GM19025 (cell line): ENCODE data around the gene ABTB1.
"Not testable (repeated sequence)": the region's sequence is repeated elsewhere in the genome, so short reads cannot be mapped to it uniquely, and the experiment has no call there.

Experiments used
- ATAC-seq: cut with Tn5 transposase; IDR thresholded peaks from one replicate; pipeline ENCODE4 v1.9.1; 2021; ENCODE audit warnings: mild to moderate bottlenecking, low read depth, moderate library complexity; ENCODE audit not compliant: unreplicated experiment

ABTB1 gene

GRCh38 chr3:127670229-127670559 is 2.6 kb upstream of the ABTB1 start:
- ATAC-seq = no peak

- ATAC-seq = no peak
These were observed 1.8 kb upstream of the ABTB1 start for GRCh38 chr3:127670761-127671522.

DNA sequence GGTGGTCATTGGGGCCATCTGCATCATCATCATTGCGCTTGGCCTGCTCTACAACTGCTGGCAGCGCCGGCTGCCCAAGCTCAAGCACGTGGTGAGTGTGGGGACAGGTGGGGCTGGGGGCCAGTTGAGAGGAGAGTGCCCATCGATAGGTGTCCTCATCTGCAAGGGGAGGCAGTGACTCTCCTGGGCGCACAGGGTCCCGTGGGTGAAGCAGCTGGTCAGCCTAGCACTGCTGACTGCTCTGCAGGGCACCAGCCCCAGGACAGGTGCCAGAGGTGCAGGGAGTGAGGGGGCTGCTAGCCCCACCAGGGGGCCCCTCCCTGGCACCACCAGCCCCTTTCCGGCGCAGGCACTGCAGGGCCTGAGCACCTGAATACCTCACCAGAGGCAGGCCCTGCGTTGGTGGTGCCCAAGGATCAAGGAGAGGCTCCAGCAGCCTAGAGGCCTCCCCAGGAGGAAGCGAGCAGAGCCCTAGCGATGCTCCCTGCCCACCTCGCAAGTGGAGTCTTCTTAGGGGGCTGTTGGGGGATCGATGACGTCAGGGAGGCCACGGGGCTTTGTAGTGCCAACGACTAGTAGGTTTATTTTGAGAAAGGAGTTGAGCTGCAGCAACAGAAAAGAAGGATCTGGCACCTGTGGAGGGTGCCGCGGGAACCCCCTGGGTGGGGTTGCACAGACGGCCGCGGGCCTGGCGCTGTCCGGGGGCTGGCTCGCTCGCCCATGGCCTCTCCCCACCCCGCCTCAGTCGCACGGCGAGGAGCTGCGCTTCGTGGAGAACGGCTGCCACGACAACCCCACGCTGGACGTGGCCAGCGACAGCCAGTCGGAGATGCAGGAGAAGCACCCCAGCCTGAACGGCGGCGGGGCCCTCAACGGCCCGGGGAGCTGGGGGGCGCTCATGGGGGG is 976 bp upstream of the ABTB1 start:
- peak; percentile 14 for ATAC-seq

- ATAC-seq = peak; percentile 28
These were observed 694 bp downstream of the ABTB1 start for GRCh38 chr3:127673191-127674100.

DNA sequence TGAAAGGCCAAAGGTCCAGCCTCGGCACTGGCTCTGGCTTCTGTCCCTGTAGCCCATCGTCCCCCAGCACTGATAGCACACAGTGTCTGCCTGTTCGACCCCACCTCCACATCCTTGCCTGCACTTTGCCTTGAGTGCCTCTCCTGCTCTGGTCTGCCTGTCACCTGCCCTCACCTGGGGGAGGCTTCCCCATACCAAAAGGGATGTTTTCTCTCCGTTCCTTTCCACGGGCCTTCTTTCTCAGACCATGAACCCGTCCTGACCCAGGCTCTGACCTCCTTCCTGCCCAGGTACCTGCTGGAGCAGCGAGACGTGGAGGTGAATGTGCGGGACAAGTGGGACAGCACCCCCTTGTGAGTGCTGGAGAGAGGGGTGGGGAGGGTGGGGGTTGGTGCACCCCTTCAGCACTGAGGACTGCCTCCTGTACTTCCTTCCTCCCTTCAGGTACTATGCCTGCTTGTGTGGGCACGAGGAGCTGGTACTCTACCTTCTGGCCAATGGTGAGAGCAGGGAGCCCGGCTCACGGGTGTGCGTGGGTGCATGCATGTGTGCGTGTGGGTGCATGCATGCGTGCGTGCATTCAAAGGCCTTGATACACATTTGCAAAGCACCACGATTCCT is 1.5 kb downstream of the ABTB1 start:
- no peak for ATAC-seq

- no peak for ATAC-seq
These were observed 2.0 kb downstream of the ABTB1 start for GRCh38 chr3:127674790-127675189.

DNA sequence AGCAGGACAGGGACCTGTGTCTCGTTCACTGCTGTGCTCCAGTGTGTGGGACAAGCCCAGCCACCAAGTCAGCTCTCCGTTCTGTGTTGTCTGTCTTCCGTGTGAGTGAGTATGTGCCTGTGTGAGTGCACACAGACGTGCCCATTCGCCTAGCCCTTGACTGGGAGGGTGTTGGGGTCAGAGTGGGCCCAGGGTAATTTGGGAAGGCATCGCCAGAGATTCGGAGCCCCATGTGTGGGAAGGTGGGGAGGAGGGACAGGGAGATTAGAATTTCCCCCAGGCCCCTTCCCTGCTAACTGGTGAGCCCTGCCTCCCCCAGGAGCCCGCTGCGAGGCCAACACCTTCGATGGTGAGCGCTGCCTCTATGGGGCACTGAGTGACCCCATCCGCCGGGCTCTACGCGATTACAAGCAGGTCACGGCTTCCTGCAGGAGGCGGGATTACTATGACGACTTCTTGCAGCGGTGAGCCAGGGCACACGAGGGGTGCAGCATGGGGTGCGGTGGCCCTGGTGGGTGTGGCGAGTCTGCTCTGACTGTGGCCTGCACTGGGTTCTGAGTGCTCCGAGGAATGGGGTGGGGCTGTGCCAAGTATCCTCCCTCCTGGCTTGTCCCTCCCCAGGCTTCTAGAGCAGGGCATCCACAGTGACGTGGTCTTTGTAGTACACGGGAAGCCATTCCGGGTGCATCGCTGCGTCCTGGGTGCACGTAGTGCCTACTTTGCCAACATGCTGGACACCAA is 3.1 kb downstream of the ABTB1 start:
- no peak for ATAC-seq

DNA sequence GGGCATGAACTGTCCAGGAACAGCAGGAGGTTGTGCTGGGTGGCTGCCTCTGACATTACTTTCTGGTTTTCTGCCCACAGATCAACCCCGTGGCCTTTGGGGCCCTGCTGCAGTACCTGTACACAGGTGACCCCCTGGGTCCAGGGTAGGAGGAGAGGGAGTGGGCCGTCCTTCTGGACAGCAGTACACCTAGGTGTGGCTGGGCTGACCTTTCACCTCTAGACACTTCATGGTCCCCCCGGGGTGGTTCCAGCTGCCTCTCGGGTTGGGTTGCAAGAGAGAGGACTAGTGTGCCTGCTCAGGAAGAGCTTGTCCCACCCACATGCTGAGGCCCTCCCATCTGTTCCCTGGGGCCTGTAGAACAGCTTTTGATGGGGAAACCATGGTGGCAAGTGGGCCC is 3.7 kb downstream of the ABTB1 start:
- ATAC-seq = no peak

DNA sequence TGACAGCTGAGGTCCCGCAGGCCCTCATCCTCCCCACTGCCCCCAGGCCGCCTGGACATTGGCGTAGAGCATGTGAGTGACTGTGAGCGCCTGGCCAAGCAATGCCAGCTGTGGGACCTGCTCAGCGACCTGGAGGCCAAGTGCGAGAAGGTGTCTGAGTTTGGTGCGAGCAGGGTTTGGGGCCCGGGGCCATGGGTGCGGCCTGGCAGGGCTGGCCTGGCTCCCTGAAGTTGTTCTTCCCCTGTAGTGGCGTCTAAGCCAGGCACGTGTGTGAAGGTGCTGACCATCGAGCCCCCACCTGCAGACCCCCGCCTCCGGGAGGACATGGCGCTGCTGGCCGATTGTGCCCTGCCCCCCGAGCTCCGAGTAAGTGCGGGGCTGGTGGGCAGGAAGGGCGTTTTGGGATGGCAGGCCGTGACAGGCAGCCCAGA is 4.2 kb downstream of the ABTB1 start:
- no peak for ATAC-seq

GRCh38 chr3:127677541-127678314 is 5.0 kb downstream of the ABTB1 start:
- ATAC-seq = no peak

DNA sequence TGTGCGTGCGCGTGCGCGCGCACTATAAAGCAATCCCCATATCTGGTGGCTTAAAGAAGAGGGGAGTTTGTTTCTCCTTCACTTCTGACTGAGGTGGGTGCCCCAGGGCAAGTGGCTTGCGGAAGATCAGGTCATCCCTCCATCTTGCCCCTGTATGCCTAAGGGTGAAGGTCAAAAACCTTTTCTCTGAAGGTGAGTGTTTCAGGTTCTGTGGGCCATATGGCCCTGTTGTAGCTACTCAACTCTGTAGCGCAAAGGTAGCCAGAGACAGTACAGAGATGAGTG is 5.5 kb downstream of the ABTB1 start:
- no peak for ATAC-seq

DNA sequence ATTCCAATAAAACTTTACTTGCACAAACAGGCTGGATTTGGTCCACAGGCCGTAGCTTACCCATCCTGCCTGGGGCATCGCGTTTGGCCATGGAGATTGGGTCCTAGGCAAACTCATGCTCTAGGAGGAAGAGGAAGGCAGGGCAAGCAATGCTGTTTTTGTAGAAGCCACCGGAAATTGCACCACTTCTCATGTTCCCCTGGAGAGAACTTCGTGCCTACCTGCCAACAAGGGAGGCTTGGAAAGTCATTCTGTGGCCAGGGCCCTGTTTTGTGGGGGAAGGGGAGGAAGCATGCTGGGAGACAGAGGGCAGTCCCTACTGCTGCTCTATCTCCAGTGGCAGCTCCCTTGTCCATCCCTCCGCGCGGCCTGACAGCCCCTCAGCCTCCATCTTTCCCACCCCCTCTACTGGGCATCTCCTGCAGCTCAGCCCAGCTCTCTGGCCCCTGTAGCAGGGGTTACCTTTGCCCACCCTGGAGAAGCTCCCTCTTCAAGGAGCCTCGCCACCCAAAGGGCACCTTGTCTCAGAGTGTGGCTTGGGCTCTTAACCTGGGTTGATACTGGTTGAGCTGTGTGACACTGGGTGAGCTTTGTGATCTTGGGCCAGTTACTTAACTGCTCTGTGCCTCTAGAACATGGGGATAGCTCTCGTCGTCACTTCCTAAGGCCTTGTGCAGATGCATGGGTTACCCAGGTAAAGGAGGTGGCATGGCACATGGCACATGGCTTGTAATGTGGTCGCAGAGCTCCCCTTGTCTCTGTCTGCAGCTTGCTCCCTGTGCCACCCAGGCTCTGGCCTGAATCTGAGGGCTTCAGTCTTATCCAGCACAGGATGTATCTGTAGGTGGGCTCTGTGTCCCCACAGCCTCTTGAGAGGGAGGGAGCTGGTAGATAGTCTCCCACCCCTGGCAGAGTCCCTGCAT is 6.1 kb downstream of the ABTB1 start:
- ATAC-seq = no peak

- ATAC-seq = no peak
These were observed 6.9 kb downstream of the ABTB1 start for GRCh38 chr3:127679534-127680145.

GRCh38 chr3:127680146-127680661 is 7.5 kb downstream of the ABTB1 start:
- ATAC-seq = no peak

- ATAC-seq = no peak
These were observed 8.1 kb downstream of the ABTB1 start for GRCh38 chr3:127680798-127681221.

GRCh38 chr3:127682175-127682554 is 9.4 kb downstream of the ABTB1 start:
- not testable (repeated sequence) for ATAC-seq

- no peak for ATAC-seq
These were observed 9.8 kb downstream of the ABTB1 start for GRCh38 chr3:127682561-127682960.
